HepG2 (cell line): ENCODE data around the gene MICALL2. TPM values are rescaled to one million over a fixed set of nuclear protein-coding genes. Genes with fewer than 3 reads are reported as not detected.

Experiments used
- AGO1 ChIP-seq: fragments of 200-400 bp; formaldehyde crosslinking; IDR thresholded peaks from 2 replicates; pipeline ENCODE4 v1.6.1; 2017; ENCODE audit warnings: mild to moderate bottlenecking, low read depth, low read length, moderate library complexity; ENCODE audit not compliant: poor library complexity, severe bottlenecking
- DMAP1 ChIP-seq: IDR thresholded peaks from 2 replicates; pipeline ENCODE4 v1.6.1; 2016
- EEA1 ChIP-seq: sonication (generic); formaldehyde crosslinking; IDR thresholded peaks from 2 replicates; pipeline ENCODE4 v1.5.1; 2020; ENCODE audit warnings: mild to moderate bottlenecking, missing genetic modification reagents, borderline replicate concordance
- HNF4G ChIP-seq, 2 experiments: sonication (generic) in 1 of 2; formaldehyde crosslinking in 1 of 2; IDR thresholded peaks; 2 replicates each; pipeline versions ENCODE4 v1.4.0 to v1.6.1; 2011 to 2020; ENCODE audit warnings: borderline replicate concordance in 2 of 2, low read depth in 2 of 2, mild to moderate bottlenecking in 2 of 2, low read length in 1 of 2, missing genetic modification reagents in 1 of 2, moderate library complexity in 1 of 2
- HNRNPK ChIP-seq: fragments of 200-400 bp; formaldehyde crosslinking; IDR thresholded peaks from 2 replicates; pipeline ENCODE4 v1.6.1; 2018; ENCODE audit warnings: low read length, low read depth, moderate library complexity, mild to moderate bottlenecking; ENCODE audit not compliant: poor library complexity, severe bottlenecking
- KLF12 ChIP-seq: sonication (generic); formaldehyde crosslinking; IDR thresholded peaks from 2 replicates; pipeline ENCODE4 v1.4.0; 2020; ENCODE audit warnings: missing genetic modification reagents, borderline replicate concordance
- NKX3-1 ChIP-seq: sonication (generic); formaldehyde crosslinking; IDR thresholded peaks from 2 replicates; pipeline ENCODE4 v1.5.0; 2020; ENCODE audit warnings: missing genetic modification reagents
- NRL ChIP-seq: sonication (generic); formaldehyde crosslinking; IDR thresholded peaks from 2 replicates; pipeline ENCODE4 v1.5.0; 2020; ENCODE audit warnings: missing genetic modification reagents, mild to moderate bottlenecking, moderate library complexity, borderline replicate concordance
- SAP130 ChIP-seq: IDR thresholded peaks from 2 replicates; pipeline ENCODE4 v1.6.1; 2016; ENCODE audit warnings: low read depth
- TAF1 ChIP-seq: sonication (generic); formaldehyde crosslinking; IDR thresholded peaks from 2 replicates; pipeline ENCODE4 v1.4.0; 2020; ENCODE audit warnings: missing genetic modification reagents
- TEAD2 ChIP-seq: sonication (generic); formaldehyde crosslinking; IDR thresholded peaks from 2 replicates; pipeline ENCODE4 v1.9.0; 2021; ENCODE audit warnings: missing genetic modification reagents
- TEAD3 ChIP-seq: optimal IDR thresholded peaks from 2 replicates; pipeline ENCODE3; 2016; ENCODE audit warnings: borderline replicate concordance
- ZBTB20 ChIP-seq: sonication (generic); formaldehyde crosslinking; IDR thresholded peaks from 2 replicates; pipeline ENCODE4 v1.8.1; 2023; ENCODE audit warnings: missing genetic modification reagents, low read depth, mild to moderate bottlenecking, borderline replicate concordance
- ZFP90 ChIP-seq: sonication (generic); formaldehyde crosslinking; IDR thresholded peaks from 2 replicates; pipeline ENCODE4 v1.8.0; 2022; ENCODE audit warnings: missing genetic modification reagents, mild to moderate bottlenecking, inconsistent platforms, borderline replicate concordance
- ZNF263 ChIP-seq: sonication (generic); formaldehyde crosslinking; IDR thresholded peaks from 2 replicates; pipeline ENCODE4 v1.4.0; 2020; ENCODE audit warnings: missing genetic modification reagents
- ZNF432 ChIP-seq: sonication (generic); formaldehyde crosslinking; IDR thresholded peaks from 2 replicates; pipeline ENCODE4 v1.5.0; 2020; ENCODE audit warnings: missing genetic modification reagents, mild to moderate bottlenecking, borderline replicate concordance
- ZNF776 ChIP-seq: sonication (generic); formaldehyde crosslinking; IDR thresholded peaks from 2 replicates; pipeline ENCODE4 v1.4.0; 2020; ENCODE audit warnings: mild to moderate bottlenecking, missing genetic modification reagents
- ZNF83 ChIP-seq: sonication (generic); formaldehyde crosslinking; IDR thresholded peaks from 2 replicates; pipeline ENCODE4 v1.4.0; 2020; ENCODE audit warnings: missing genetic modification reagents, mild to moderate bottlenecking, borderline replicate concordance
- polyA plus RNA-seq, 8 experiments: library from polyadenylated mRNA; depleted of rRNA in 3 of 8; stranded (reverse) in 7 of 8; unstranded in 1 of 8; fragments of >200 nt; fragmentation: Illumina TruSeq in 4 of 8; extraction: Trizol in 4 of 8; gene quantifications; 2 replicates each; pipeline versions ENCODE4 v1.2.1 to v1.2.3, GENCODE V29; 2011 to 2016; ENCODE audit warnings: low read depth in 4 of 8, missing spikeins in 1 of 8, mixed read lengths in 1 of 8; ENCODE audit not compliant: insufficient read depth in 1 of 8
- total RNA-seq, 5 experiments: library from RNA; depleted of rRNA; stranded (reverse); fragments of >200 nt; fragmentation: Illumina TruSeq; extraction: Trizol; gene quantifications; 2 replicates each; pipeline ENCODE4 v1.2.3, GENCODE V29; 2016; ENCODE audit warnings: low read depth in 1 of 5
- TF ChIP-seq, protein P1 (sequence below): sonication (generic); formaldehyde crosslinking; IDR thresholded peaks from 2 replicates; pipeline ENCODE4 v1.5.1; 2020; ENCODE audit warnings: missing genetic modification reagents, mild to moderate bottlenecking, borderline replicate concordance
- TF ChIP-seq, protein P2 (sequence below): sonication (generic); formaldehyde crosslinking; IDR thresholded peaks from 2 replicates; pipeline ENCODE4 v1.5.1; 2020; ENCODE audit warnings: mild to moderate bottlenecking, missing genetic modification reagents, moderate library complexity
- TF ChIP-seq, protein P3 (sequence below): sonication (generic); formaldehyde crosslinking; conservative IDR thresholded peaks from 2 replicates; pipeline ENCODE4 v1.4.0; 2020; ENCODE audit warnings: missing genetic modification reagents

MICALL2 gene
- total and polyA plus RNA-seq, 2 of the 13 experiments (the other 11 are each of a cell fraction or from before 2014, with no cell fraction given) = 5.8 to 12.4 TPM

DNA sequence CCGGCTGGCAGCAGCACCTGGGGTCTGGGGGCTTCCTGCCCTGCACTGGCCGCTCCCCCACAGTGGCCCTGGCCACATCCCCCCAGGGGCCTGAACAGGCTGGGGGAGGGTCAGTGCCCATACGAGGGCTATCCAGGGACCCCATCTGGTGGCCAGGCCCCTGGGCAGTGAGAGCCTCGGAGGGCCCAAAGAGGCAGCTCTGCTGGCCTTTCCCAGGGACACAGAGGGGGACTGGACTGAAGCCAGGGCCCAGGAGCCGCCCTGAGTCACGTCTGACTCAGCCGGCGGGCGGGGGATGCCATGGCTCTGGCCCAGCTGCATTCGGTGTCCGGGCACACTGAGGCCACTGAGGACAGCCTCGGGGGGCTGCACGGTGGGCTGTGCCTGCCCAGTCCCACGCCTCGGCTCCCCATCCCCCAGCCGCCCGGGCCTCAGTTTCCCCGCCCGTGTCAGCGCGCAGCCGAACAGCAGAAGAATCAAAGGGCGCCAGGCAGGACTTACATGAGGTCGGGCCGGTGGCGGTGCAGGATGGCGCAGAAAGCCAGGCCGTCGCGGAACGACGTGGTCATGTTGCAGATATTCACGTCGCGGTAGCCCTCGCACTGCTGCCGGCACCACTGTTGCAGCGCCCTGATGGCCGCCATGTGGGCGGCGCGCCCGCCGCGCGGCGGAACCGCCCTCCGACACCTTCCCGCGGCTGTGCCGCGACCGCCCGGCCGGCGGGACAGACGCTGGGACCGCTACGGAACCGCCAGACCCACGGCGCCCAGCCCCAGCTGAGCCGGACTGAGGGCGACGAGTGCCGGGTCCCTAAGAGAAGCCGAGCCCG is at the start of gene MICALL2 (continued):
- no peak for TF ChIP-seq TEAD2 (CRISPR knock-in tag)
- TF ChIP-seq, protein P1, sequence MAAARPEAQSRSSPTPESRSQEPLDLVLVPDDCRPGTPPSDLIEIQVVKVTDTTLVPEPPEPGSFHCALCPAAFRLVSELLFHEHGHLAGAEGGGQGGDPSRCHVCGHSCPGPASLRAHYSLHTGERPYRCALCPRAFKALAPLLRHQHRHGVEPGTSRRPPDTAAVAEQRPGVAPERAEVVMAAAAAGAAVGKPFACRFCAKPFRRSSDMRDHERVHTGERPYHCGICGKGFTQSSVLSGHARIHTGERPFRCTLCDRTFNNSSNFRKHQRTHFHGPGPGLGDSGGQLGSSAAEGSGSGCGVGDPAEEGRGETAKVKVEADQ (CRISPR knock-in tag) = no peak
- no peak for TF ChIP-seq ZNF432
- TF ChIP-seq HNRNPK = no peak
- TF ChIP-seq KLF12 = no peak
- TF ChIP-seq TEAD3 (CRISPR knock-in tag) = peak; percentile 32
- TF ChIP-seq HNF4G (IDR thresholded peaks at IDR 0.05; ENCODE audit: borderline replicate concordance, low read depth, low read length) = no peak
- 0 out of 2 replicates have a peak, but pooled peaks have one; percentile 26 for TF ChIP-seq HNF4G (CRISPR knock-in tag; IDR thresholded peaks at IDR 0.05; ENCODE audit: borderline replicate concordance, low read depth)
- peak; percentile 51; the same call in 1 of the 2 replicates for TF ChIP-seq ZBTB20
- 0 out of 2 replicates have a peak, but pooled peaks have one; percentile 7 for TF ChIP-seq DMAP1 (CRISPR knock-in tag)
- no peak for TF ChIP-seq AGO1
- TF ChIP-seq, protein P2, sequence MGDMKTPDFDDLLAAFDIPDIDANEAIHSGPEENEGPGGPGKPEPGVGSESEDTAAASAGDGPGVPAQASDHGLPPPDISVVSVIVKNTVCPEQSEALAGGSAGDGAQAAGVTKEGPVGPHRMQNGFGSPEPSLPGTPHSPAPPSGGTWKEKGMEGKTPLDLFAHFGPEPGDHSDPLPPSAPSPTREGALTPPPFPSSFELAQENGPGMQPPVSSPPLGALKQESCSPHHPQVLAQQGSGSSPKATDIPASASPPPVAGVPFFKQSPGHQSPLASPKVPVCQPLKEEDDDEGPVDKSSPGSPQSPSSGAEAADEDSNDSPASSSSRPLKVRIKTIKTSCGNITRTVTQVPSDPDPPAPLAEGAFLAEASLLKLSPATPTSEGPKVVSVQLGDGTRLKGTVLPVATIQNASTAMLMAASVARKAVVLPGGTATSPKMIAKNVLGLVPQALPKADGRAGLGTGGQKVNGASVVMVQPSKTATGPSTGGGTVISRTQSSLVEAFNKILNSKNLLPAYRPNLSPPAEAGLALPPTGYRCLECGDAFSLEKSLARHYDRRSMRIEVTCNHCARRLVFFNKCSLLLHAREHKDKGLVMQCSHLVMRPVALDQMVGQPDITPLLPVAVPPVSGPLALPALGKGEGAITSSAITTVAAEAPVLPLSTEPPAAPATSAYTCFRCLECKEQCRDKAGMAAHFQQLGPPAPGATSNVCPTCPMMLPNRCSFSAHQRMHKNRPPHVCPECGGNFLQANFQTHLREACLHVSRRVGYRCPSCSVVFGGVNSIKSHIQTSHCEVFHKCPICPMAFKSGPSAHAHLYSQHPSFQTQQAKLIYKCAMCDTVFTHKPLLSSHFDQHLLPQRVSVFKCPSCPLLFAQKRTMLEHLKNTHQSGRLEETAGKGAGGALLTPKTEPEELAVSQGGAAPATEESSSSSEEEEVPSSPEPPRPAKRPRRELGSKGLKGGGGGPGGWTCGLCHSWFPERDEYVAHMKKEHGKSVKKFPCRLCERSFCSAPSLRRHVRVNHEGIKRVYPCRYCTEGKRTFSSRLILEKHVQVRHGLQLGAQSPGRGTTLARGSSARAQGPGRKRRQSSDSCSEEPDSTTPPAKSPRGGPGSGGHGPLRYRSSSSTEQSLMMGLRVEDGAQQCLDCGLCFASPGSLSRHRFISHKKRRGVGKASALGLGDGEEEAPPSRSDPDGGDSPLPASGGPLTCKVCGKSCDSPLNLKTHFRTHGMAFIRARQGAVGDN = peak; percentile 51
- TF ChIP-seq, protein P3, sequence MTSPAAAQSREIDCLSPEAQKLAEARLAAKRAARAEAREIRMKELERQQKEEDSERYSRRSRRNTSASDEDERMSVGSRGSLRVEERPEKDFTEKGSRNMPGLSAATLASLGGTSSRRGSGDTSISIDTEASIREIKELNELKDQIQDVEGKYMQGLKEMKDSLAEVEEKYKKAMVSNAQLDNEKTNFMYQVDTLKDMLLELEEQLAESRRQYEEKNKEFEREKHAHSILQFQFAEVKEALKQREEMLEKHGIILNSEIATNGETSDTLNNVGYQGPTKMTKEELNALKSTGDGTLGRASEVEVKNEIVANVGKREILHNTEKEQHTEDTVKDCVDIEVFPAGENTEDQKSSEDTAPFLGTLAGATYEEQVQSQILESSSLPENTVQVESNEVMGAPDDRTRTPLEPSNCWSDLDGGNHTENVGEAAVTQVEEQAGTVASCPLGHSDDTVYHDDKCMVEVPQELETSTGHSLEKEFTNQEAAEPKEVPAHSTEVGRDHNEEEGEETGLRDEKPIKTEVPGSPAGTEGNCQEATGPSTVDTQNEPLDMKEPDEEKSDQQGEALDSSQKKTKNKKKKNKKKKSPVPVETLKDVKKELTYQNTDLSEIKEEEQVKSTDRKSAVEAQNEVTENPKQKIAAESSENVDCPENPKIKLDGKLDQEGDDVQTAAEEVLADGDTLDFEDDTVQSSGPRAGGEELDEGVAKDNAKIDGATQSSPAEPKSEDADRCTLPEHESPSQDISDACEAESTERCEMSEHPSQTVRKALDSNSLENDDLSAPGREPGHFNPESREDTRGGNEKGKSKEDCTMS (CRISPR knock-in tag) = no peak
- TF ChIP-seq SAP130 (CRISPR knock-in tag) = peak; percentile 78
- TF ChIP-seq TAF1 (CRISPR knock-in tag) = peak; percentile 36; the same call in 1 of the 2 replicates
- 0 out of 2 replicates have a peak, but pooled peaks have one; percentile 42 for TF ChIP-seq ZNF83 (CRISPR knock-in tag)
- TF ChIP-seq ZNF263 (CRISPR knock-in tag) = 0 out of 2 replicates have a peak, but pooled peaks have one; percentile 11
- TF ChIP-seq NRL = no peak
- TF ChIP-seq ZNF776 (CRISPR knock-in tag) = peak; percentile 83
- no peak for TF ChIP-seq EEA1 (CRISPR knock-in tag)
- TF ChIP-seq ZFP90 (CRISPR knock-in tag) = 0 out of 2 replicates have a peak, but pooled peaks have one; percentile 20
- 0 out of 2 replicates have a peak, but pooled peaks have one; percentile 33 for TF ChIP-seq NKX3-1
